HG03108 (cell line): ENCODE measurements around the gene FIBP.
A peak's percentile ranks its signal among the peaks of the same experiment; 100 is the strongest.

Experiments used
- ATAC-seq: cut with Tn5 transposase; IDR thresholded peaks from one replicate; pipeline ENCODE4 v1.9.1; 2021; ENCODE audit warnings: moderate library complexity; ENCODE audit not compliant: unreplicated experiment

Gene FIBP

DNA sequence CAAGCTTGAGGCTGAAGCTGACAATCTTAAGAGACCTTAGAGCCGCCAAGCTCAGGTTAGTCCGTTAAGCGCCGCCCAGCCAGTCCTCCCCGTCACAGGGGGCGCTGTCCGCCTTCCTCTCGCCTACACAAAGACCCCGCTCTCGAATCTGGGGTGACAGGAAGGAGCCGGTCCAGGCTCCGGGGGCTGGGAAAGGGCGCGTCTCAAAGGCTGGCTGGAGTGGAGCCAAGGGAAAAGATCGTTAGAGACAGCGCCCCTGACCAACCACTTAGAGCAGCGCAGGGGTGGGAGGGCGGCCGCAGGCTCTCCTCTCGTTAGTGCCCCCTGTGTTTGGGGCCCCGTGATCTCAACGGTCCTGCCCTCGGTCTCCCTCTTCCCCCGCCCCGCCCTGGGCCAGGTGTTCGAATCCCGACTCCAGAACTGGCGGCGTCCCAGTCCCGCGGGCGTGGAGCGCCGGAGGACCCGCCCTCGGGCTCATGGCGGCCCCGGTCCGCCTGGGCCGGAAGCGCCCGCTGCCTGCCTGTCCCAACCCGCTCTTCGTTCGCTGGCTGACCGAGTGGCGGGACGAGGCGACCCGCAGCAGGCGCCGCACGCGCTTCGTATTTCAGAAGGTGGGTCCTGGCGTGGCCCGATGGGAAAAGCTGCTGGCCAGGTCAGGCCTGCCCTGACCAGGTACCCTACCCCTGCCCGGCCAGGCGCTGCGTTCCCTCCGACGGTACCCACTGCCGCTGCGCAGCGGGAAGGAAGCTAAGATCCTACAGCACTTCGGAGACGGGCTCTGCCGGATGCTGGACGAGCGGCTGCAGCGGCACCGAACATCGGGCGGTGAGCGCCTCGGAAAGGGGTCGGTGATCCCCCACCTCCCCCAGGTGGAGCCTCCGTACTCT lies 27.8 kb downstream of the FIBP start, which contains the start of gene MUS81:
Gene MUS81, plus strand, starts transcription at position 156 of the 887 bp plus-strand sequence. Its CDS starts 321 bp downstream, at position 477.
- no peak for ATAC-seq

DNA sequence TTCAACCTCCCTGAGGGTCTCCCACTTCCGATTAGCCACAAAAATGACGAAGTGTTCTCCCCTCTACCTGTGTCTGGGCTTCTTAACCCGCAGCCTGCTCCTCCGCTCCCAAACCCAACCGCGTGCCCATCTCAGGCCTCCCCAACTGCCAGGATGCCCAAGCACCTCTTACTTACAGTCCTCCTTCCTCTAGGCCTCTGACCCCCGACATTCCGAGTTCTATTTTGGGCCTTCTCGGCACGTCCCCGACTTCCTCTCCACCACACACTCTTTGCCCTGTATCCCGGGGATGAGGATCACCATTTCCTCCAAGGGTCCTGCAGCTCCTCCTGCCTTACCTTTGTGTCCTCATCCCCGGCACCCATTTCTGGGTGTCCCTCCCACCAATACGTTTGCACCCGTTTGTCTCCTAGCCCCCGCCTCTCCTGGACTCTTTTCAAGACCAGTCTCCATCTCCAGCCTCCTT lies 28.4 kb downstream of the FIBP start:
- ATAC-seq, result no peak

DNA sequence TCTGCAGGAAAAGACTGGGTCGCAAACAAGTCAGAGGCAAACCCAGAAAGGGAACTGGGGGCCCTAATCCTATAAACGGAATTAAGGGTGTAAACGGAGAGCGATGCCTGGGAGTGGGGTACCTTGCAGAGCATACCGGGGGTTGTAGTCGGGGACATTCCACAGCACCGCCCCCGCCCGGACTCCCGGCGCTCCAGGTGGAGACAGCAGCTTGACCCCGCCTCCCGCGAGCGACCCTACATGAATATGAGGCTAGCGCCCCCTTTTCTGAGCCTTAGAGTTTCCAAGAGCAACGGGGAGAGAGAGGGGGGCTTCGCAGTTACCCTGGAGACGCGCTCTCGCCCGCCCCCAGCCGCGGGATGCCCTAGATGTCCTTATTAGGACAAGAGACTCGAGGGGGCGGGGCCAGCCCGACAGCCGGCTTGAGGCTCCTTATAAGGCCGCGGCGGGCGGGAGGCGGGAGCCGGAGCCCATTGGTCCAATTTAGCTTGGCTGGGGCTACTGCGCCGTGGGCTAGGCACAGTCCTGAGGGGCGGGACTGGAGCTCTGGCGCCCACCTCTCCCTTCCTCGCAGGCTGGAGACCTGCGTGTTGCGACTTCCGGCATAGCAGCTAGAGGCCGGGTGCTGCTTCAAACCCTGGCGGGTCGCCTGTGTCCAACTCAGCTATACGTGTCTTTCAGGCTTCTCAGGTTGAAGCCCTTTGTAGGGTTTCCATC lies 29.0 kb downstream of the FIBP start:
- peak; percentile 48 for ATAC-seq

DNA sequence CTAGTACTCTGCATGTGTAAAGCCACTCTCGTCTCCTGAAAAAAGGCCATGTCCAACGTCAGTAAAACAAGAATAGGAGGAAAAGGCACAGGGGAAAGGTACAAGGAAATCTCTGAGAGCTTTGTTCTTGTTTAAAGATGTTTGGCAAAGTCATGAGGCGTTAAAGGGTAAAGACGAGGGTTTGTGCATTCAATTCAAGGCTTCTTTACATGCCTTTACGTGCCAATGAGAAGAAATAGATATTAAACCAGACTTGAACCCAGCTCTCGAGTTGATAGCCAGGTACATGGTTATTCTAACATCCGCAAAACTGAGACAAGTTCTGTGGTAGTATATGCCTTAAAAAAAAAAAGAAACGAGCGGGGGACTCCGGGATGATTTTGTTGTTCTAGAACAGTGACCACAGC lies 29.6 kb downstream of the FIBP start:
- no peak for ATAC-seq

DNA sequence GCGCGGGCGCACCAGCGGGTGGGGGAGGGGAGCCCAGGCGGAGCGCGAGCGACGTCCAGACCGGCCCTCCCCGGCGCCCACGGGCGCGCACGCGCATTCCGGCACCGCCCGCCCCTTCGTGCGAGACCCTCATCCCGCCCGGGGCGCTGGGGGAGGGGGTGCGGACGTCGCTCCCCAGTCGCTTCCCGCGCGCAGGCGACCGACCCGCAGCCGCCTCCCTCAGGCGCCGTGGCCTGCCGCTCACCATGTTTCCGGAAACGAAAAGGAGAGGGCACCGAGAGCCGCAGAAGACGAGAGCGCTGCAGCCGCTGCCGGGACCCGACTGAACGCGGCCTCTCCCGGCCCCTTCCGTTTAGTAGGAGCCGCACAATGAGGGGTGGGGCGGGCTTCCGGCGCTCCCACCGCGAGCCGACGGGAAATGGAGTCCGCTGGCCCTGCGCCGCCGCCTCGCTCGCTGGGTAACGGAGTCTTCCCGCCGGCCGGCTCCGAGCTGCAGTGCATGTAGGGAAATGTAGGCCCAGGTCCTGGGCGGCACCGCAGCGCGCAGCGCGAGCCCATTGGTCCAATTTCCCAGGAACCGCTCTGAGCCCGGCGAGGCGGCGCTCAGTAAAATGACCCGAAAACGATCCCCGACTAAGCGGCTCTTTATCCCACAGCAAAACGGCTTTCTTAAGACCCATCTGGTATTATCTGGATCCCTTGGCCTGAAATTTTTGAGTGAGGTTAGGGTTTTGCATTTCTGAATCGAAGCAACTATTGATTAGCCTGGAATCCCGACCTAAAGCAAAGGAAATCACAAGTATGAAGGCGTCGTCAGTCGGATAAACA lies 30.2 kb downstream of the FIBP start, which contains the start of gene CFL1:
Gene CFL1, minus strand, starts transcription at position 328 of the 828 bp plus-strand sequence. Its CDS starts 81 bp downstream, at position 247.
- ATAC-seq, result peak; percentile 42

DNA sequence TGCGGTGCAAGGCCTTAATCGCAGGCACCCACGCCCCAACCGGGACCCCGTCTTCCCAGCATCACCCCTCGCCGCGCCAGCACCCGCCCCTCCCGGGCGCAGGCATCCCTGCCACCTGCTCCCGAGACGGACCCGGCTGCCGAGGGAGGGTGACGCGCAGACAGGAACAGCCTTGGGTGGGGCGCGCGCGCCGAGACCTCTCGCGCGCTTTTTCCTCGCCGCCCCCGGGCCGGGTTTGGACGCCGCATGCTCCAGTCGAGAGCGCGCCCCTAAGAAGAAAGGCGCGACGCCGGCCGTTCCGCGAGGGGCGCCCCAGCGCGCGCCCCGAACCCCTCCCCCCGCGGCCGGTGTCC lies 30.8 kb downstream of the FIBP start:
- ATAC-seq, result no peak

DNA sequence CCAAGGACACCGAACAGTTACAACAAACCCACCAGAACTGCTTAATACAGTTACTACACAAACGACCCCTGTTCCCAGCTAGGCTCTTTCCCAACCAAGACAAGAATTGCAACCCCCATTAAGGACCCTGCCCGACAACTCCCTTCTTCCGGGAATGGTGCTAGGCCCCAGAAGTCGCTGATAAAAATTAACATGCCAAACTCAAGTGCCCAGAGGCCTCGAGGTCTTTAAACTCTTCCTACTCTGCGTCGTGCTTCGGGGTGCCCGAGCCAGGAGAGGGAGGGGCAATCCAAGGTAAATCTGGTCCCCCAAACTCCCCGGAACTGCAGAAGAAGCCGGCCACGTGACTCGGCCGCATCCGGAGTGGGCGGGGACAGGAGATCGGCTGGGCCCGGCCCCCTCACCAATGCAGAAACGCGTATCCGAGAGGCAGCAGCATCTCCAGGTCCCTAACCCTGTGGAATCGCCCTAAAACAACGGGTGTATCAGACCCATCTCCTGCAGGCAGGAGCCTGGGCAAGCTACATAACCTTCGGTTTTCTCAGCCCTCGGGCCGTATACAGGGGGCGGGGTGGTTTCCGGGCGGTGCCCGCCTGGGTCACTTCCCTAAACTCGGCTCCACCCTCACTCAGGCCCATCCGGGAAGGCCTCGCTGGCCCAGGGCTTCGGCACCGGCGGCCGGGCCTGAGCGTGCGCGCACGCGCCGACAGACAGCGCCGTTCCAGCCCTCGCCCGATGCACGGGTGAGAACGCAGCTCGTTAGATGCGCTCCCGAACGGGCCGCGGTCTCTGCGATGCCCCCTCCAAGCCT lies 31.4 kb downstream of the FIBP start:
- peak; percentile 27 for ATAC-seq

DNA sequence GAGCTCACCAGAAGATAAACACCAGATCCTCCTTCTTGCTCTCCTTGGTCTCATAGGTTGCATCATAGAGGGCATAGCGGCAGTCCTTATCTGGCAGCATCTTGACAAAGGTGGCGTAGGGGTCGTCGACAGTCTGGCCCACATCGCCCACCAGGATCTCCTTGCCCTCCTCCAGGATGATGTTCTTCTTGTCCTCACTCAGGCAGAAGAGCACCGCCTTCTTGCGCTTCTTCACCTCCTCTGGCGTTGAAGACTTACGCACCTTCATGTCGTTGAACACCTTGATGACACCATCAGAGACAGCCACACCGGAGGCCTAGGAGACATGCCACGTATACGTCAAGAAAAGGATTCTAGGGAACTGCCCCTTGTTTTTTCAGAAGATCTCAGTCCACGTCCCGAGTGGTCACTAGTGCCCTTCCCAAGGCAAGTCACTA lies 32.3 kb downstream of the FIBP start:
- no peak for ATAC-seq

DNA sequence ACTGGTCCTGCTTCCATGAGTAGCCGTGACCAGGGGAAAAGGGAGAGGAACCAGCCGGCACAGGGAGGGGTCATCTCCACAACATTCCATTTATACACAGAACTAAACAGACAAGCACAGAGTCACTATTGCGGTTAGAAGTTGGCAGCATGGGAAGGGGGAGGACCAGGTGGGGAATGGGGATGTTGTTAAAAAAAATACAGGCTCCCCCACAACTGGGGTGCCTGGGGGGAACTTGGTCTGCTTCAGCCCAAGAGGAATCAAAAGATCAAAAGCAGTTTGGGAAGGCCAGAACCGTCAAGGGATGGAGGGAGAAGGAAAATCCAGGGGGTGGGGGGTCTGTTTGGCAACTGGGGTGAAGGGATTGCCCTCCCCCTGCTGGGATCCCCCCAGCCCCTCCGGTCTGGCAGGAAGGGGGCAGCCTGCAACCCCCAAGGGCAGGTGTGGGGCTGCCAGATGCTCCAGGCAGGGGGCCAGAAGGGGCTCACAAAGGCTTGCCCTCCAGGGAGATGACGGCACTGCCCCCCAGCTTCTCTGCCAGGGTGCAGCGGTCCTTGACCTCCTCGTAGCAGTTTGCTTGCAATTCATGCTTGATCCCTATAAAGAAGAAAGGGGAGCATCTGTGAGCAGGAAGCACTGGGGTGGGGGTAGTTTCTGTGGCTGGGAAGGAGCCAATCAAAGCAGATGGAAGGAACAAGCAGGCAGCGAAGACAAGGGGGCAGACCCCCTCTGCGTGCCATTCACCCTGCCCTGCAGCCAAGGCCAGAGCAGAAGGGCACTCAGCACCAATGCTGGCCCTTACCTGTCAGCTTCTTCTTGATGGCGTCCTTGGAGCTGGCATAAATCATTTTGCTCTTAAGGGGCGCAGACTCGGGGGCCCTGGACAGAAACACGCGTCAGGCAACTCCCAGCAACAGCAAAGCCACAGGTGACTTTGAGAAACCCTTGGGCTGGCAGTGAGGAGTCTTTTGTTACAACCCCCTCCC lies 33.1 kb downstream of the FIBP start:
- no peak for ATAC-seq

DNA sequence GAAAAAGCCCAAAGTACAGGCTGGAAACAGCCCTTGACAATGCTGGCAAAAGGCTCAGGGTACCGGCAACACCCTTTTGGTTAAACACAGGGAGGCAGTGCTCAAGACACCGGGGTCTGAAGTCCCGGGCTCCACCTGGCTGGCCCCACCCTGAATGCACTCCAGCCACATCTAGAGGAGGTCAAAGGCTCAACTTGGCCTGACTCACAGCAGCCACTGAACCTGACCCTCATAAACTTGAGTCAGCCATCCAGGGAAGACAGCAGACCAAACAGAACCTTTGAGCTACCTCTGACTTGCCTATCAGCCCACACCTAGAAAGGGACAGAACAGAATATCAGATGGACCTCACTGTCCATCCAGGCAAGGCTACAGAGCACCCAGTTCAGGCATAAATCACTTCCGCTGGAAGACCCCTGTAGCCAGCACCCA lies 34.1 kb downstream of the FIBP start:
- no peak for ATAC-seq

DNA sequence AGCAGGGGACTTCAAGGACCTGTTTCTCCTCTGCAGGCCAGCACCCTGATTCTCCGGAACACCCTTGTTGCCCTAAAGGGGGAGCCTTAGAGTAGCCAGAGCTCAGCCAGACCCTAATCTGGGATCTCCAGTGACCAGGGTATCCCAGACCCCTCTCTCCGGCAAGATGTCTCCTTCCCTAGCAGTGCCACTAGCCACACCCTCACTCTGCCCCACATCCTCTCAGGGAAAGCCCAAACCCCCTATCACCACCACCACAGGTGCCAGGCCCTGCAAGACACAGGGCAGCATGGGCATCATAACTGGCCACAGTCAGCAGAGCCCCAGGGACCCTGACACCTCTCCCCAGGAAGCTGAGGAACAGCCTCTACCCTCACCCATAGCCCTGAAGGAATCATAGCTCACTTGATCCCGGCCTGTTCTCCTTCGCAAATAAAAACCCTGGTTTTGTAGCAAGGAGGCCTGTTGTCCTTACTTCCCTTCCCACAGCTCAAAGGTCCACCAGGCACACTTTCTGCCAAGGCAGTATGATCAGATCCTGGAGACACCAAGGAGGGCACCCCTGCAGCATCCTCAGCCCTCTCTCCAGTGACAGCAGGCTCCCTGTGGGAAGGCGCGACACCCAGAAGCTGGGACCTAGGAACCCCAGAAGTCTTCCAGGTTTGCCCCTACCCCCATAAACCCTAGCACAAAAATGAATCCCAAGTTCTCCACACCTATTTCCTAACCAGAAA lies 34.9 kb downstream of the FIBP start:
- no peak for ATAC-seq

DNA sequence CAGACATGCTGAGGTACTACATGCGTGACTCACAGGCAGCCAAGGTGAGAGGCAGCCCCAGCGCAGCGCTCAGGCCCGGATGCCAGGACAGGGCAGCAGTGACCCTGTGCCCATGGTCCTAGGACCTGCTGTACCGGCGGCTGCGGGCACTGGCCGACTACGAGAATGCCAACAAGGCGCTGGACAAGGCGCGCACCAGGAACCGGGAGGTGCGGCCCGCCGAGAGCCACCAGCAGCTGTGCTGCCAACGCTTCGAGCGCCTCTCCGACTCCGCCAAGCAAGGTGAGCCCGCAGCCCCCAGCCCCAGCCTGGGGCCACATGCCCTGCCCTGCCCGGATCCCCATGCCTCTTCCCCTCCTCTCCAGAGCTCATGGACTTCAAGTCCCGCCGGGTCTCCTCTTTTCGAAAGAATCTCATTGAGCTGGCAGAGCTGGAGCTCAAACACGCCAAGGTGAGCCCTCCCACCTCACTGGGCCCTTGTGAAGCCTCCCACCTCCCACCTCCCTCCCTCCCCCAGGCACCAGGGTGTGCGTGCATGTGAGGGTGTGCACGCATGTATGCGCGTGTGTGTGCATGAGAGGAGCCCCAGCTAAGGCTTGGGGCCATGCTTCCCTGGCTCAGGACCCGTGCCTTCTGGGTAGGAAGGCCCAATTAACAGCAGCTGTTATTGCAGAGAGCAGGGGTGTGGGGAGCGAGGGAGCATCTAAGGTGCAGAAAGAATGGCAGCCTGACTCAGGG lies 35.6 kb downstream of the FIBP start:
- ATAC-seq, result no peak

DNA sequence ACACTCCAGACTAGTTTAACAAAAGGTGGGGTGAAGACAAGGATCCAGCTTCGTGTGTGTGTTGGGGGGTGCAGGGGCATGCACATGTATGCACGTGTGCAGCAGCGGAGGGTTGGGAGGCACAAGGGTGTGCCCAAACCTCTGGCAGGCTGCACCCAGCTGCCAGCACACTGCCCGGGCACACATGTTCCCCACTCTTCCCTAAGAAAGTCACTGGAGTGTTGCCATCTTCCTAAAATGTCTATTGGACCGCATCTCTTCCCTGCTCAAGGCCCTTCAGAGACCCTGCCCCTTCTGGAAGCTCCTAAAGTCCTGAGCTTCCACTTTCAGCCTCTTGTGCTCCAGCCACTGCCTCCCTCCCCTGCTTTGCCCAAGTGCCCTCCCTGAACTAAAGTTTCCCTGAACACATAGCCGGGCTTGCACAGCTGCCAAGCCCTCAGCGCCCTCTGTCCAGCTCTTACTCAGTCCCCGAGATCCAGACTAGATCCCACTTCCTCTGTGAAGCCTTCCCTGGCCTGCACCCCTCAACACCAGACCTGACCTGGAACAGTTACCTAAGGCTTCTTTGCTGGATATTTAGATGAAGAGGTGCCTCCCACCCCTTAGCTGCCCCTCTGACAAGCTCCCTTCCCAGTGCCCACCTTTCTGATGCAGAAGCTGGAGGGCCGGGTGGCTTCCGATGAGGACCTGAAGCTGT lies 36.3 kb downstream of the FIBP start:
- no peak for ATAC-seq

DNA sequence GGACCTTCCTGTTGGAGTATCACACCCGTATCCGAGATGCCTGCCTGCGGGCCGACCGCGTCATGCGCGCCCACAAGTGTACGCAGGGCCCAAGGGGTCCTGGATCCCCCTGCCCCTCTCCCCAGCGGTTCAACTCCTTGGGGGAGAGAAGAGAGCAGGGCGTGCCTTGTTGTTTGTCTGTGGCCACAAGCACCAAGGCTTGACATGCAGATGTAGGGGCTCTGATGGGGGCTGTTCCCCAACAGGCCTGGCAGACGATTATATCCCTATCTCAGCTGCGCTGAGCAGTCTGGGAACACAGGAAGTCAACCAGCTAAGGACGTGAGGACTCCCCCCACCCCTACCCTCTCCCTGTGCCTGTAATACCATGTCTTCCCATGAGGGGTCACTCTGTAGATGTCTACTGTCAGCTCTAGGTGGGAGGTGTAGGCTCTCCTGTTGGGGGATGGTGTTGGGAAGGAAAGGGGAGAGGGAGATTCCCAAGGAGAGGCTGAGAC lies 37.1 kb downstream of the FIBP start:
- ATAC-seq, result no peak

DNA sequence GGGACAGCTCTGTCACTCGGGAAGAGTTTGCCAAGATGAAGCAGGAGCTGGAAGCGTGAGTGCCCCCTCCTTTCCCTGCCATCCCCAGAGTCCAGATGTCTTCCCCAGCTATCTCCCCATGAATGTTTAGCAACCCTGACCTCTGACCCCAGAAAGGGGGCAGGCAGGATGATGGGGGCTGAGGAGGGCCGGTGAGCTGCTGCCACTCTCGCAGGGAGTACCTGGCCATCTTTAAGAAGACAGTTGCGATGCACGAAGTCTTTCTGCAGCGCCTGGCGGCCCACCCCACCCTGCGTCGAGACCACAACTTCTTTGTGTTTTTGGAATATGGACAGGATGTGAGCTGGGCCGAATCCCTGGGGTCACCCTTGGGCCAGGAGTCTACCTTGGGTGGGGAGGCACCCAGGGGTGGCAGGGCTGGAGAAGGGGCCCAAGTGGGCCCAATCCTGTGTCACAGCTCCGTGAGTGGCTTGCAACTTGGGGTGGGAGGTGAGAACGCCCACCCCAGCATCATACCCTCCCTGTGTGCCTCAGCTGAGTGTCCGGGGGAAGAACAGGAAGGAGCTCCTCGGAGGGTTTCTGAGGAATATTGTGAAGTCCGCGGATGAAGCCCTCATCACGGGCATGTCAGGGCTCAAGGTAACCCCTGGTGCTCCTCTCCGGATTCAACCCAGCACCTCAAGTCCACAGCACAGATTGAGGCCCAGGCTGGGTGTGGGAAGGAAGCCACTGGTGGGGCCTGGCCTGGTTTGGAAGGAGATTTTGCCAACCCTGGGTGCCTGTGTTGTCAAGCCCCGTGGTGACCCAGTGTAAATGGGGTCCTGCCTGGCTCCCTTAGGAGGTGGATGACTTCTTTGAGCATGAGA lies 37.8 kb downstream of the FIBP start:
- ATAC-seq, result no peak

DNA sequence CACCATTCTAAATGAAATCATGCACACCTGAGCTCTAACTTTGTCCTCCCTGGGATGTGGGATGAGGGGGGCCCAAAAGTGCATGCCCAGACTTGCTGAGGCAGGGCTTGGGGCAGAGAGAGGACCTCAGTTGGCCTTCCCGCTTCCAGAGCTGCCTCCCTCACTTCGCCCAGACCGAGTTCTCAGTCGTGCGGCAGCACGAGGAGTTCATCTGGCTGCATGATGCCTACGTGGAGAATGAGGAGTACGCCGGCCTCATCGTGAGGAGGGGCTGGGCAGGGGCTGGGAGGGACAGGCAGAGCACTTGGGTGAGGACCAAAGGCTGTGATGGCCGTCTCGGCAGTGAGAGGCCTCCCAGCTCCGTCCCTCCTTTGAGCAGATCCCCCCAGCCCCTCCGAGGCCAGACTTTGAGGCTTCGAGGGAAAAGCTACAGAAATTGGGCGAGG lies 38.5 kb downstream of the FIBP start:
- no peak for ATAC-seq
